Measurements from ENCODE around the gene PIK3C2G.

Gene PIK3C2G

DNA sequence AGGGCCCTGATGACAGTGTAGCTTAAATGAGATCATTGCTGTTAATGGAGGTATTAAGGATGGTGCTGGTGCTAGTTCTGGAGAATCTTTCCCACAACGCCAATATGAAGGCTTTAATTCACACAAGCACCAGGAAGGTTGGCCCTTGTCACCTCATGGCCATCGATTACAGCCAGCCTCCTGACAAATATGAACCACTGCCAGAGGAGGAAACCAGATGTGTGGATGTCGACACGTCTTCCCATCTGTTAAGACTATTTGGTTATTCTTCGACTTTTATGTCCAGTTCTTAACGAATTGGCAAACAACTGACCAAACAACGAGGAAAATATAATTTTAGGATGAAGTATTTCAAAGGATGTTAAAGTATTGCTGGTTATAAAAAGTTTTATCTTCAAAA lies 79.5 kb downstream of the PIK3C2G start:
- no peak for DNase-seq

DNA sequence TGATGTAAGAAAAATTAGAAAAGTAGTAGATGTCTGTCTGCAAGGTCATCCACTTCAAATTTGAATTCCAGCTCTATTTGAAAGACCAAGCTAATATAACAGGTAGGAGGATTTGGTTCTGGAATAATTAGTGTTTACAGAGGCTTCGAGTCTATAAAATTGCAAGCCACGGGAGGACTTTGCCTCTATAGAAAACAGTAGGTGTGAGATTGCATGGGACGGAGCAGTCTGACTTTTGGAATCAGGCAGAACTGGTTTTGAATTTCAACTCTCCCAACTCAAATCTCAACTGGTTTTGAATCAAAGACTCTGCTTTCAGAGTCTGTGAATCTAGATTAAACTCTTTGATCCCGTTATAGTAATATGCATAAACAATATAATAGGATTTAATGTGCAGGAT lies 82.4 kb downstream of the PIK3C2G start:
- no peak for DNase-seq

DNA sequence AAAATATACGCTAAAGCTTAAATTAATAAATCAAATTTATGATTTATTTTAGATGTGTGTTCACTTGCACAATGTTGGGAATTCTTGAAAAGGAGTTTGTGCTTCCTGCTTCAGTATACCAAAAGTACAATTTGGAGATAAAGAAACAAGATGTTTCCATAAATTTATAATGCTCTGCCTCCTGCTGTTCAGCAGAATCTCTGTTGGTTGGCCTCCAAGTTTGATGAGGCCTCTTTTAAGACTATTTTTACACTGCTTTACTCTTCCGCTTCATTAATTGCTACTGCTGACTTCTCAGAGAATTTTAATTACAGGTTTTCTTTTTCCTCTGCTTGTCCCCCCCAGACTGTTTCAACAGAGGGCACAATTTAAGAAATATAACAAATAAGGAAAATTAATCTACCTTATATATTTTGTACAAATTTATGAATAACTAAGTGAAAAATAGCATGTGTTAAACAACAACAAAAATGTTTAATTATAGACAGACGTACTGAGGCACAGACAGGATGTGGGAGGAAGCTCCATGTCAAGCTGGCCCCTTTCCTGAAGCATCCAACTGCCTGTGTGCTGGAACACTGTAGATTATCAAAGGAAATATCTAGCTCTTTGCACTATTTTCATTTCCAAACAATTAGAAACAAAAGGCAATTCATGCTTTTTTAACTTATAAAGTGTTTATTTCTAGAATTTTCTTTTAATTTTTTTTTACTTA lies 83.9 kb downstream of the PIK3C2G start:
- peak; percentile 11 for DNase-seq

DNA sequence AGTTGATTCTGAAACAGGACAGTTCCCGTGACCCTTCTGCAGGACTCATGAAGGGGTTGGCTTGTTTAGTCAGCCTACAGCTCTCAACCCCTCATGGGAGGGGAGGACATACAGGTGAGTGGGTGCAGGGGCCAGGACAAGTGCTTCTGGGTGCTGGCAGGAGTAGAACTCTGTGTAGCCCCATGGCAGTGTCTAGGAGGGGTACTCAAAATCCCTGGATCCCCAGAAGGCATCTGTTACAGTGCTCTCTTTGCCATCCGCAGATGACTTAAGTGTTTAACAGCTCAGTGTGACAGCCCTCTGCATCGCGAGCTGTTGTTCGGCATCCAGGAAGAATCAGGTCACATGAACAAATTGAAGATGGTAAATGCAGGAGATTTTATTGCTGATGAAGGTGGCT lies 91.0 kb downstream of the PIK3C2G start:
- DNase-seq, result no peak

DNA sequence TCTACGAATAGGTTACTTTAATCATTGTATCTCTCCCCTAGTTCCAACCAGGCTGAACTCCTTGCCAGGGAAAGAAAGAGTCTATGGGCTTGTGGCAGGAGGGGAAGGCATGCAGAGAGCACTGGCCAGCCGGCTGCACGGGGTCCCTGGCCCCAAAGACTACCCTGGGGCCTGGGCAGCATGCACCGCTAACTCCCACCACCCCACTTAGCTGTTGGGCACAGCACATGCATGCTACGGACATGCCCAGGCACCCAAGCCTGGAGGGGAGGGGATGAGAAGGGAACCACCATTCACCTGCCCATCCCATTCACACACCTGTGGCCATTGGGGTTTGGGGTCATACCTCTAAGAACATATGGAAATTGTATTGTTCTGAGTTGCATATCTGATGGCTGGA lies 94.1 kb downstream of the PIK3C2G start:
- DNase-seq, result no peak

DNA sequence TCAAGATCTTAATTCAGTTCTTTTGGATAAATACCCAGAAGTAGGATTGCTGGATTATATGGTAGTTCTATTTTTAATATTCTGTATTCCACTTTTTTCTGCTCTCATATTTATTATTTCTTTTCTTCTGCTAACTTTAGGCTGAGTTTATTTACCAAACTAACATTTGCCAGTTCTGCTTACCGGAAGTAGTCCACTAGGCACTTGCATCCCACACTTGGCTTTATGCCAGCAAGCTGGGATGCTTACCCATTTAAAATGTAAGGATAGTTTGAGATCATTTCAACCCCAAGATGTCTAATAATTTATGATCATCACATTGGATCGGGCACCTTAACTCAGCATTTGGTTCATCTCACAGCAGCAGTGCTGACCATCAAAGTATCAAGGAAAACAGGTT lies 96.8 kb downstream of the PIK3C2G start:
- DNase-seq, result no peak

DNA sequence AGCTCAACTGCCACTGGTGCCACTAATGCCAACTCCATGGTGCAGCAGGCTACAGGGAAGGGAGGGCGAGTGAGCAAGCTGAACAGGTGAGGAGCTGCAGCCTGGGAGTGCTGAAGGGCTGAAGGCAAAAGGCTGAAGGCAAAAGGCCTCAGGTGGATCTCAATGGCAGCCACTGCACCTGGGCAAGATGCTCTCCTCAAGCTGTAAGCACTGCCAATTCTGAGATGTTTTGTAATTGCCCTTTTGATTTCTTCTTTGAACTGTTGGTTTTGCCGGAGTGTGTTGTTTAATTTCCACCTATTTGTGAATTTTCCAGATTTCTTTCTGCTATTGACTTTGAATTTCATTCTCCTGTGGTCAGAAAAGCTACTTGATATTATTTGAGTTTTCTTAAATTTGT lies 97.6 kb downstream of the PIK3C2G start:
- no peak for DNase-seq

DNA sequence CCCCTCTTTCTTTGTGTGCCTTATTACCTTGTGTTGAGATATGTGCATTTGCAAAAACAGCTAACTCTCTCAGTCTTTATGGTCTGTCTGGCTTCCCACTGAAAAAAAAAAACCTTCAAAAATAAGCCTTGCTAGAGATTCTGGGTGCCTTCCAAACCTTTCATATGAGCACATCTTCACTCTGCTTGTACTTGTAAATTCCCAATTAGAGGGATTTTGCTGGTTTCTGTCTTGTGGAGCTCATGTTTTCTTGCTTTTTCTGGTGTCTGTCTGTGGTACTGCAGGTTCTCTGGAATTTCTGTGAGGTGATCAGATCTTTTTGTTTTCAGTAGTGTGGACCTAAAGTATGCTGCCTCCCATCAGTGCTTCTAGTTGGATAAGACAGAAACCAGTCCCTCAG lies 100.1 kb downstream of the PIK3C2G start:
- no peak for DNase-seq

DNA sequence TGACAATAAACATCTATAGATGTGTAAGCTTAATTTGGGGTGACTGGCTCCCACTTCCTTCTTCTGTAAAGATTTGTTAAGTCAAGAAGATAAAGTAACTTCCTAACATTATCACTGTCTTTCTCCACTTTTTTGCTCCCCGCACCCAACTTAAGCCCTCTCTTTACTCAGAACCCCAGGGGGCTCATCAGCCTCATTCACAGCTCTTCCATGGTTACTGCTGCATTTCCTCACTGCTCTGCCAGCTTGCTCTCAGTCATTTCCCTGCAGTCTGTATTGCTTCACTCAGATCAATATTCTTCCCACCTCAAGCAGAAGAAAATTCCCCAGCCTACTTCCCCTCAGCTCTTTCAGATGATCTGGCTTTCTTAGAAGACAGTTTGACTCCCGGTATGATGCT lies 102.0 kb downstream of the PIK3C2G start:
- DNase-seq, result no peak

DNA sequence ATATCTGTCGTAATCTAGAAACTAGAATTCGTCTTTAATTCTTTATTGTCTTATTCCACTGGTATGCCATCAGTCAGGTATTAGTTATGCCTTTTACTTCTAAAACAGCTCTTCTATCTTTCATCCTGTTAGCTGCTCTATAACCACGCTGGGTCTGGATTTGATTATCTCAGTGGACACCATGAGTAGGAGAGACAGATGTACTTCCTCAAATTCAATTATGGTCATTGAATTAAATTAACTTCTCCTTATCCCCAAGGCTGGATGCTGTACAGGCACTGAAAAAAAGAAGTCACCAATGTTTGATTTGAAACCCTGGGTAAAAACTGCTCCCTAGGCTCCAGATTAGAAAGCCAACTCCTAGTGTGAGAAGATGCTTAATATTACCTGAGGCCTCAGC lies 107.3 kb downstream of the PIK3C2G start:
- DNase-seq, result no peak

DNA sequence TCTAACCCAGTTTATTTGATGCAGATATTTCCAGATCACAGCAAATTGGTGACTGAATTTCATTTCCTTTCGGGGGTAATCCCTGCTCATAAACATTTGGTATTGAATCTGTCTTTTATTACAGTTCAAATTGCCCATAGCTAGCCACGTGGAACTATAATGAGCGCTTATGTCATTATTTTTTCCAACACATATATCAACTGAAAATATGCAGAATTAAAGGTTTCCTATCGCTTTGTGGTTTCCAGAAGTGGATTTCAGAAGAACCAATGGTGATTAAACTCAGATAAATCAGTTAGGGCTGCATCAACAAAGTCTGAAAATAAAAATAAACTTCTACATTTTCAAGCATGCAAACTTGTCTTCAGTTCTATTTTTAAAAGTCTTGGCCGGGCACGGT lies 111.9 kb downstream of the PIK3C2G start:
- DNase-seq, result no peak

DNA sequence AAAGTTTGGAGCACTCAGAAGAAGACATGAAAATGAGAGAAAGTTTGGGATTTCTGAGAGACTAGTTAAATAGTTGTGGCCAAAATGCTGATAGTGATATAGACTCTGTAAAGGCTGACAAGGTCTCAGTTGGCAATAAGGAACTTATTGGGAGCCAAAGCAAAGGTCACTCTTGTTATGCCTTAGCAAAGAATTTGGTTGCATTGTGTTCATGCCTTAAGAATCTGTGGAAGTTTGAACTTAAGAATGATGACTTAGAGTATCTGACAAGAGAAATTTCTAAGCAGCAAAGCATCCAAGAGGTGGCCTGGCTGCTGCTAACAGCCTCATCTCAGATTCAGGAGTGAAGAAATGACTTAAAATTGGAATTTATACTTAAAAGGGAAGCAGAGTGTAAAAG lies 113.8 kb downstream of the PIK3C2G start:
- no peak for DNase-seq

DNA sequence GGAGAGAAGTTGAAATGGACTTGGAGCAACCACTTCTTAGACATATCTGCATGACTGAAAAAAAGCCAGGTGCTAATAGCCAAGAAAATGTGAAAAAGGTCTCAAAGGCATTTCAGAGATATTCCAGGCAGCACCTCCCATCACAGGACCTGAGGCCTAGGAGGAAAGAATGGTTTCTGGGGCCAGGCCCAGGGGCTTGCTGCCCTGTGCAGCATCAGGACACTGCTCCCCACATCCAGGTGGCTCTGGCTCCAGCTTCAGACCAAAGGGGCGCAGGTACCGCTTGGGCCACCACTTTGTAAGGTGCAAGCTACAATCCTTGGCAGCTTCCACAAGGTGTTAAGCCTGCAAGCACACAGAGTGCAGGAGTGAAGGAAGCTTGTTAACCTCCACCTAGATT lies 114.3 kb downstream of the PIK3C2G start:
- DNase-seq, result no peak

DNA sequence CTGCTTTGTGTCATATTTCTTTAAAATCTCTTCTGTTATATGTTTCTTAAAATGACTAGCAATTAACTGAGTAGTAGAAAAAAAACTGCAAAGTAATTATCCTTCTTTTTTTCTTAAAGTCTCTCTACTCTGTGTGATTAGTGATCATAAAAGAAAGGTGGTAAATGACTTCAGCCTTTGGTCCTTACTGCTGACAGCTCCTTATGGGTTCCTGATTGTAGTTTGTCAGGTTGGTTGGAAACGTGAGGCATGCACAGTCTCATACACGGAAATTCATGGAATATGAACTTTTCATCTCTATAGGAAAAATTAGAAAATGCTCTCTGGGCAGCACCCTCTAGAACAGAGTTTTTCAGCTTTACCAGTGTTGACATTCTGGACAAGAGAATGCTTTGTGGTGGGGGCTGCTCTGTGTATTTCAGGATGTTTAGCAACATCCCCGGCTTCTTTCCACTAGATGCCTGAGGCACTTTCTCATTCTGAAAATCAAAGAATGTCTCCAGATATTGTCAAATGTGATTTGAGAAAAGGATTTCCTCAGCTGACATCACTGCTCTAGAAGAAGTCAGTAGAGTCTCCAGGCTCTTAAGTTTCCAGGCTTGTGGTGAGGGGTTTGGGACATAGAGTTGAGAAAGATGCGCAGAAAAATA lies 121.0 kb downstream of the PIK3C2G start:
- no peak for DNase-seq

DNA sequence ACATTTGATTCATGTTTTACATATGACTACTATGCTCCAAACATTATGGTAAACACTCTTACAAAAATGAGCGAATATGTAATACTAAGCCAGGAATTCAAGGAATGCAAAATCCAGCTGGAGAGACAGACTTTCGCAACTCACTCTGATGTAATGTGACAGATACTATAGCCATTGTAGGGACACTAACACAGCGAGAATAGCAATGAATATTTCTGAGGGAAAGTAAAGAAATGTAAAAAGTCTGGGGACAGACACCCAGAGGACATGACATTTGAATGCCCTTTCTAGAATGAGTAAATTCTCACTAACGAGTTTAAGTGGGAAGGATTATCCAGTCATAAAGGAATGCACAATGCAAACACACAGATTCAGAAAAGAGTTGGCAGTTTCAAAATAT lies 121.9 kb downstream of the PIK3C2G start:
- DNase-seq, result peak; percentile 13

DNA sequence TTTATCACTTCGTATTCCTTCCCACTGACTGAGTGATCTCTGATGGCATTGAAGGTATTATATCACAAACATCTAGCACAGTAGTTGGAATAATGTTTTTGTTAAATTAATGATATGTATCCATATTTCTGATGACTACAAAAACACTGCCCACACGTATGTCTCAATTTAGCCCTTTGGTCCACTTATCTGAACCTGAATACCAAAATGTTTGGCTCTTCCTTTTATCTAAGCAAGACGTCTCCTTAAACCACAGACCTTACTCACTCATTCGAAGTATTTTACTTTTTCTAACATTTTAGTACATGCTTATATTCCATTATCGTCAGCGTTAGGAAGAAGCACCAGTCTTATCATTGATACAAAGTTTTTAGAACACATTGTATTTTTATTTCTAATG lies 126.4 kb downstream of the PIK3C2G start:
- DNase-seq, result no peak

DNA sequence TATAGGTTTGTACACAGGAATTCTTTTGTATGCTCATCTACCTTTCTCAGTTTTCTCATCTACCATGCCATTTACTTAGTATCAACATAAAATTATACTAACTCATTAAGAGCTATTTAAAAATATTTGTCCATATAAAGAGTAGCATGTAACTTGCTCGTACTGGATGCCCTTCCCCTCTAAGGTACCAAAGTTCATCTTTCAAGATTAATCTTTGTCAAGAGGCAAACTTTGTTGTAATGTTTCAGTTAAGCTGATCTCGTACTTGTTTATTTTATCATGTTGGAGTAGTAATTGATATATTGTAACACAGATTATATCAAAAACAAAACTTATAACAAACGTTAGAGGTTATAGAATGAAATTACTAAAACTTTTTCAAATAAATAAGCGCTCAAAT lies 128.5 kb downstream of the PIK3C2G start:
- no peak for DNase-seq

DNA sequence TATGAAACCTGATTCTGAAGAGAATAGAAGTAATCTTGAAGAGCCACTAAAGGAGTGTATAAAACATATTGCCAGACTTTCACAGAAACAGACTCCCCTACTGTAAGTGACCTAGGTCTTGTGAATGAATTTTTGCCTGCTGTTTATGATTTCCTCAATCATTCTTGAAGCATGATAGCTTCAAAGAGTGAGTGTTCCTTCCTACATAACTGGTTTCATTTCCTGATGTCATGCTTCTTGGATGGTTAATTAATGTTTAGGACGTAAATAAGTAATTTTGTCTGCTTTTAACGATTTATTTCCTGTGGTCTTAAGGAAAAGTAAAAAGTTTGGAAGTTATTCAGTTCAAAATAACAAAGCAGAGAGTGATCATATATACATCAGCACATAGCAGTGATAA lies 129.8 kb downstream of the PIK3C2G start:
- no peak for DNase-seq

DNA sequence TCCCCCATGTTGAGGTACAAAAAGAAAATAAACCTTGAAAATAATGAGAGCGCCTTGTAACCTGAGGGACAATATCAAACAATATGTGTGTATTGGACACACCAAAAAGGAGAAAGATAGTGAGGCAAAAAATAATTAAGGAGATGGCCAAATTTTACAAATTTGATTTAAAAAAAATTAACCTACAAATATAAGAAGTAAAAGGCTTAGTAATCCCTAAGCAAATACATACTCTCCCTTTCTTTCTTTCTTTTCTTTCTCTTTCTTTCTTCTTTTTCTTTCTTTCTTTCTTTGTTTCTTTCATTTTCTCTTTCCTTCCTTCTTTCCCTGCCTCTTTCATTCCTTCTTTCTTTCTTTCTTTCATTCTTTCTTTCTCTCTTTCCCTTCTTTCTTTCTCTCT lies 133.4 kb downstream of the PIK3C2G start:
- DNase-seq, result no peak

DNA sequence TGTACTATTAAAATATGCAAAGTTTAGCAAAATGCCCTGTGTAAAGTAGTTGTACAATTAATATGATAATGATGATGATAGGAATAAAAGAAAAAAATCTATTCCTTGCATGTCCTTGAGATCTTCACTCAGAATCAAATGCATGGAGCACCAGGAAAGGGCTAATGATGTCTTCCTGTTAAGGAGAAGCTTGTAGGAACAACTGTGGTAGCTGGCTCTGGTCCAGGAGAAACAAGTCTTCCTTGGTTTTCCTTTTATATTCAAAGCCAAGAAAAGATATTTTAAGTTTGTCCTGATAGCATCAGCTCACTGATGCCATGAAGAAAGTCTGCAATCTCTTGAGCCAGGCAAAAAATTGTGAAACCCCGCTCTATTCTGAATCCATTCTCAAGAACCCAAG lies 138.9 kb downstream of the PIK3C2G start:
- no peak for DNase-seq

DNA sequence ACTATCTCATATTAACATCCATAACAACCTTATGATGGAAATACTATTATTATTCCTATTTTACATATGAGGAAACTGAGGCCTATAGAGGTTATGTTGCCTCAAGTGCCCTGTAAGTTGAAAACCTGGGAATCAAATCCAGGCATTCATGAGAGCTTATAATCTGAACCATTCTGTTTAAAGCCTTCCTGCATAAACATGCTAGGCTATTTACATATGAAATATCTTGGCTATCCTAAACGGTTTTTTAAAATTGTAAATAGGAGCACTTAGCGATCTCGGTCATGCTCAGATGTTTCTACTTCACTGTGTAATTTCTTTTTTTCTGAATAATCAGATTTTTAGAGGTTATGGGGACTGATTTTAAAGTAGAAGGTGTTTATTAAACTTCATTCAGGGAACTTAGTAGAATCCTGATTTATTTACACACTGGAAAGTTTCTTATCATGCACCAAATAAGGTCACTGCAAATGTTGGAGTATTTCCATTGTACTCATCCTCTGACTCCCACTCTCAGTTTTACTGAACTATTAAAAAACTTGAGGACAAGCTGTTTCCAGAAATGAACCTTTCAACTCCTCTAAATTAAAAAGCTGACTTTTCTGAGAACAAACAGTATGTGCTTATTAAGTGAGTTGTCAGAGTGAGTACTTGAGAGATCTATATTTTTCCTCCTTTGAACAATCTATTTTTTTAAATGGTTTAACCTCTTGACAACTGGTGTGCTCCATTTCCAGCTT lies 141.7 kb downstream of the PIK3C2G start:
- no peak for DNase-seq

DNA sequence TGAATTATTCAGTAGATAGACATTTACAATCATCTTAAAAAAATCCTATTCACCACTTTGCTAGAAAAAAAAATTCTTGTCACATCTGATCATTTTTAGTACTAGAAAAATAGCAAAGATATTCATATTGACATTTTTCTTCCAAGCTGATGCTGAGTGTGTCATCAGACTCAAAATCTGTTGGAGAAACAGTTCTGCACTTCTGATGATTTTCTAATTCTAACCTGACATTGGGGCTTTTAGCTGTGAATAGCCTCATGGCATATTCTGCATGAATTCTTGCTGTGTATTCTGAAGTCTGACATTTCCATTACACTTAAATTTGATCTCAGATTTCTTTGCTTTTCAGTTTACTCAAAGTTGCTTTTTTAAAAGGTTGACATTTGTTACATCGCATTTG lies 150.1 kb downstream of the PIK3C2G start:
- no peak for DNase-seq

DNA sequence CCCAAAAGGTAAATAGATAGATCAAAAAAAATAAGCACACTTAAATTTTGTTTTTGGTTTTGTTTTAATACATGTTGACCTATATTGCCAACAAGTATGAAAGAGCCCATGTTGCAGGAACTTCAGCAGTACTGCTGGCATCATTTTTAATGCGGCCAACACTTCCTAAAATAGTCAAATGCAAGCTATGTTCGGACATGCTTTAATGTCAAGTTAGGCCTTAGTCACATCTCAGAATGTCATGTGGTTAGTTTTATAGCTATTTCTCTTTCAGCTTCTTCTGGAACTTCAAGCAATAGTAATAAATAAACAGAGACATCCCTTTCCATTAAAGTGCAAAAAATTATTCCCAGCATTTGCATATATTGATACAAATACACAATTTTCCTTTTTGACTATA lies 153.4 kb downstream of the PIK3C2G start:
- no peak for DNase-seq

DNA sequence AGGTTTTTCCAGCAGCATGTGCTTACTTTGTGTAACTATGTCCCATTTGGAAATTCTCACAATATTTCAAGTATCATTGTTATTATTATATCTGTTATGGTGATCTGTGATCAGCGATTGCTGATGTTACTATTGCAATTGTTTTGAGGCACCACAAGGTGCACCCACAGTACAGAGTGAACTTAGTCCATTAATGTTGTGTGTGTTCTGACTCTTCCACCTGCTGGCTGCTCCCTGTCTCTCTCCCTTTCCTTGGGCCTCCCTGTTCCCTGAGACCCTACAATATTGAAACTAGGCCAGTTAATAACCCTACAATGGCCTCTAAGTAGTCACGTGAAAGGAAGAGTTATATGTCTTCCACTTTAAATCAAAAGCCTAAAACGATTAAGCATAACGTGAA lies 153.9 kb downstream of the PIK3C2G start:
- DNase-seq, result no peak
